Psoas muscle (tissue), 8 donors: ENCODE measurements around the gene LRFN3. TPM values are rescaled to one million over a fixed set of nuclear protein-coding genes. Genes with fewer than 3 reads are reported as not detected.

ENCODE experiments used
- ATAC-seq, 4 donors: fragments of 200-7000 bp; cut with Tn5 transposase; one replicate each; pipeline ENCODE4 v1.9.1; 2020; ENCODE audit warnings: moderate library complexity in 3 of 4, mild to moderate bottlenecking in 2 of 4
- DNase-seq, 2 donors: peaks; one replicate each; pipeline ENCODE4 v3.0.0-alpha.2; 2020
- H3K27ac ChIP-seq: fragments of 200-600 bp; one replicate; pipeline ENCODE4 v1.8.0; 2022
- H3K27me3 ChIP-seq, 3 donors: fragments of 200-600 bp in 1 of 3; one replicate each; pipeline versions ENCODE4 v1.6.1 to v1.8.0; 2013 to 2022; ENCODE audit warnings: low read length in 2 of 3, mild to moderate bottlenecking in 2 of 3, moderate library complexity in 1 of 3; ENCODE audit not compliant: insufficient read depth in 3 of 3
- H3K36me3 ChIP-seq, 2 donors: fragments of 200-600 bp in 1 of 2; one replicate each; pipeline versions ENCODE4 v1.6.1 to v1.8.0; 2013 to 2022; ENCODE audit warnings: low read depth in 1 of 2, mild to moderate bottlenecking in 1 of 2, moderate library complexity in 1 of 2; ENCODE audit not compliant: insufficient read depth in 1 of 2
- H3K4me1 ChIP-seq: fragments of 200-600 bp; one replicate; pipeline ENCODE4 v1.8.0; 2022
- H3K4me3 ChIP-seq: fragments of 200-600 bp; one replicate; pipeline ENCODE4 v1.8.0; 2022; ENCODE audit warnings: mild to moderate bottlenecking
- H3K9me3 ChIP-seq: fragments of 200-600 bp; one replicate; pipeline ENCODE4 v1.8.0; 2022
- WGBS, 3 donors: extraction: QIAGEN DNeasy Blood & Tissue Kit; methylation state at CpG; one replicate each; pipeline versions ENCODE4 v1.1.6 to v1.1.7; 2013; 5-methylcytosine and 5-hydroxymethylcytosine counted together
- intact Hi-C, 2 donors: fragments of 100-400 bp; cut with DNase I; formaldehyde crosslinking; loops; one replicate each; pipeline versions ENCODE4 v1.11.0 to v1.14.2; 2022
- polyA plus RNA-seq, 3 donors: library from polyadenylated mRNA; stranded (reverse); fragments of 200-250 nt; gene quantifications; one replicate each; pipeline ENCODE4 v1.2.3, GENCODE V29; 2013
- total RNA-seq, 4 donors: library from RNA; stranded (reverse); fragmentation: NEBNext Ultra II Directional in 2 of 4; extraction: Animal tissue kit (Norgen Biotek cat#: 25700) in 2 of 4; gene quantifications; one replicate each; pipeline versions ENCODE4 v1.2.1 to v1.2.4, GENCODE V29; 2021 to 2023
- TF ChIP-seq, protein P1 (sequence below): fragments of 200-600 bp; IDR thresholded peaks from one replicate; pipeline ENCODE4 v1.8.0; 2022; ENCODE audit warnings: antibody characterized with exemption
- donor health status: healthy with polysubstance abuse.
- donor health status: DM: no; HTN: no; CAD: no; lungs with moderate emphysema.
- donor health status: Bipolar disorder and iron deficiency.
- donor health status: healthy.
- donor health status: DM: yes; HTN: yes; CAD: no.
- donor health status: DM: no; HTN: no; CAD: no.
- donor health status: DM: no; HTN: no; CAD: no.
- donor health status: DM: yes; HTN: yes; CAD: no.

Gene LRFN3
- total and polyA plus RNA-seq, 7 donors = 7.2 to 25.6 (median 10.7) TPM

DNA sequence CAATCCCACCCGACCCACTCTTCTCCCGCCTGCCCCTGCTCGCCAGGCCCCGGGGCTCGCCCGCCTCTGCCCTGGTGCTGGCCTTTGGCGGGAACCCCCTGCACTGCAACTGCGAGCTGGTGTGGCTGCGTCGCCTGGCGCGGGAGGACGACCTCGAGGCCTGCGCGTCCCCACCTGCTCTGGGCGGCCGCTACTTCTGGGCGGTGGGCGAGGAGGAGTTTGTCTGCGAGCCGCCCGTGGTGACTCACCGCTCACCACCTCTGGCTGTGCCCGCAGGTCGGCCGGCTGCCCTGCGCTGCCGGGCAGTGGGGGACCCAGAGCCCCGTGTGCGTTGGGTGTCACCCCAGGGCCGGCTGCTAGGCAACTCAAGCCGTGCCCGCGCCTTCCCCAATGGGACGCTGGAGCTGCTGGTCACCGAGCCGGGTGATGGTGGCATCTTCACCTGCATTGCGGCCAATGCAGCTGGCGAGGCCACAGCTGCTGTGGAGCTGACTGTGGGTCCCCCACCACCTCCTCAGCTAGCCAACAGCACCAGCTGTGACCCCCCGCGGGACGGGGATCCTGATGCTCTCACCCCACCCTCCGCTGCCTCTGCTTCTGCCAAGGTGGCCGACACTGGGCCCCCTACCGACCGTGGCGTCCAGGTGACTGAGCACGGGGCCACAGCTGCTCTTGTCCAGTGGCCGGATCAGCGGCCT is 4.1 kb downstream of the LRFN3 start:
- TF ChIP-seq, protein P1, sequence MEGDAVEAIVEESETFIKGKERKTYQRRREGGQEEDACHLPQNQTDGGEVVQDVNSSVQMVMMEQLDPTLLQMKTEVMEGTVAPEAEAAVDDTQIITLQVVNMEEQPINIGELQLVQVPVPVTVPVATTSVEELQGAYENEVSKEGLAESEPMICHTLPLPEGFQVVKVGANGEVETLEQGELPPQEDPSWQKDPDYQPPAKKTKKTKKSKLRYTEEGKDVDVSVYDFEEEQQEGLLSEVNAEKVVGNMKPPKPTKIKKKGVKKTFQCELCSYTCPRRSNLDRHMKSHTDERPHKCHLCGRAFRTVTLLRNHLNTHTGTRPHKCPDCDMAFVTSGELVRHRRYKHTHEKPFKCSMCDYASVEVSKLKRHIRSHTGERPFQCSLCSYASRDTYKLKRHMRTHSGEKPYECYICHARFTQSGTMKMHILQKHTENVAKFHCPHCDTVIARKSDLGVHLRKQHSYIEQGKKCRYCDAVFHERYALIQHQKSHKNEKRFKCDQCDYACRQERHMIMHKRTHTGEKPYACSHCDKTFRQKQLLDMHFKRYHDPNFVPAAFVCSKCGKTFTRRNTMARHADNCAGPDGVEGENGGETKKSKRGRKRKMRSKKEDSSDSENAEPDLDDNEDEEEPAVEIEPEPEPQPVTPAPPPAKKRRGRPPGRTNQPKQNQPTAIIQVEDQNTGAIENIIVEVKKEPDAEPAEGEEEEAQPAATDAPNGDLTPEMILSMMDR = no peak
- Histone ChIP-seq H3K9me3 (no peaks in the 10 kb centered on the region), H3K36me3 (peaks cover 0 to 58% of the 10 kb centered on the region in 2 donors), H3K4me3 (no peak overlapping the region), H3K27me3 (no peaks in the 10 kb centered on the region), H3K4me1 (peaks cover 16% of the 10 kb centered on the region), H3K27ac (no peak overlapping the region)
- WGBS, 3 donors = 90 to 92% (median 91%) methylated on average over 41 to 51 of the region's 51 CpGs
- ATAC-seq = no peak
- DNase-seq = no peak
- intact Hi-C loops = no loop called here

DNA sequence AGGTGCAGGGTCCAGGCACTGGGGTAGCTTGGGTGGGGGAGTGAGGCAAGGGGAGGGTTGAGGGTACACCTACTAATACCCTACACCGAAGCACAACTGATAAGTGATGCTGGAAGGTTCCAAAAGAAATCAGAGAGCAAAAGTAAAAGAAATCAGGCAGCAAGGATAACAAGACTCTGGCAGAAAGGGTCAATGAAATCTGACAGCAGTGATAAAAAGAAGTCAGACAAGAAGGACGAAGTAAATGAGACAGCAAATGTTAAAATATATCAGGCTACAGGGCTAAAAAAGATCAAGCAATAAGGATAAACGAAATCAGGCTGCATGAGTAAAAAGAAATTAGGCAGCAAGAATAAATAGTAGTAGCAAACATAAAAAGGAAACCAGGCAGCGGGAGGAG is 4.7 kb downstream of the LRFN3 start:
- H3K27me3 ChIP-seq = no peaks in the 10 kb centered on the region

DNA sequence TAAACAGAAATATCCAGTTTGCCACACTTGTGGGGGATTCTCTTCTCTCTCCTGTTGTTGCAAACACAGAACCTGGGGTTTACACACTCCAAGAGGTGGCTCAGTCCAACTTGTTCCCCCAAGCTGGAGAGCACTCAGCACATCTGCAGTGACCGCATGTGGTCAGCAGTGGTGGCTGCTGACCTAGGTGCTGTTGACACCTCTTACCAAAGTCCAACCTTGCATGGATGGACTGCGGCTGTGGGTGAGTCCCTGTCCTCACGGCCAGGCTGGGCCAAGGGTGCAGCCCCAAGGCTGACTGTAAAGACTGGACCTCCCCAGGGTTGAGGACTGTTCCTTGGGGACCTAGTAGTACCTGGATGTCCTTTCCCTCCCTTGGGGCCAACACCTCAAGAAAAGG is 6.1 kb downstream of the LRFN3 start:
- peaks cover 0 to 61% of the 10 kb centered on the region in 2 donors for H3K36me3 ChIP-seq
- DNase-seq (no peak), ATAC-seq (no peak)
- 93 to 95% (median 94%) methylated on average over 3 of the region's 3 CpGs for WGBS, 3 donors
- H3K4me1 ChIP-seq = peaks cover 11% of the 10 kb centered on the region
- H3K9me3 ChIP-seq = no peaks in the 10 kb centered on the region
- H3K4me3 ChIP-seq = no peak overlapping the region
- TF ChIP-seq, protein P1 = no peak
- H3K27me3 ChIP-seq = no peaks in the 10 kb centered on the region
- H3K27ac ChIP-seq = no peak overlapping the region
- intact Hi-C loops = no loop called here

More for the DNA sequence above, 4.7 kb downstream of the LRFN3 start:
- H3K36me3 ChIP-seq = peaks cover 0 to 61% of the 10 kb centered on the region in 2 donors
- WGBS, 3 donors = 65 to 76% (median 69%) methylated on average over 4 of the region's 4 CpGs
- intact Hi-C loops = no loop called here
- H3K9me3 ChIP-seq = no peaks in the 10 kb centered on the region
- TF ChIP-seq, protein P1 = no peak
- ATAC-seq = no peak
- no peak overlapping the region for H3K27ac ChIP-seq
- H3K4me1 ChIP-seq = peaks cover 13% of the 10 kb centered on the region
- DNase-seq = no peak
- no peak overlapping the region for H3K4me3 ChIP-seq

GRCh38 chr19:35943321-35944301 is 7.4 kb downstream of the LRFN3 start:
- H3K36me3 ChIP-seq = peaks cover 0 to 61% of the 10 kb centered on the region in 2 donors
- 80 to 88% (median 85%) methylated on average over 9 of the region's 9 CpGs for WGBS, 3 donors
- intact Hi-C loops = no loop called here

More at GRCh38 chr19:35943321-35944301, 7.4 kb downstream of the LRFN3 start:
- no peaks in the 10 kb centered on the region for H3K9me3 ChIP-seq
- H3K4me1 ChIP-seq = no peaks in the 10 kb centered on the region
- DNase-seq (peak in 1 of 2 donors; percentile 1), ATAC-seq (no peak)
- H3K27ac ChIP-seq = no peak overlapping the region
- no peaks in the 10 kb centered on the region for H3K27me3 ChIP-seq
- no peak overlapping the region for H3K4me3 ChIP-seq
- TF ChIP-seq, protein P1 = no peak
